GM11168 (cell line): ENCODE measurements around the gene TFAP2B.

Experiments
- in situ Hi-C: fragments of 300-500 bp; cut with MboI; formaldehyde crosslinking; loops from one replicate; pipeline ENCODE4 v1.12.0; 2022; ENCODE audit warnings: low sequenced_read_pairs; ENCODE audit not compliant: unreplicated experiment

The TFAP2B gene

DNA sequence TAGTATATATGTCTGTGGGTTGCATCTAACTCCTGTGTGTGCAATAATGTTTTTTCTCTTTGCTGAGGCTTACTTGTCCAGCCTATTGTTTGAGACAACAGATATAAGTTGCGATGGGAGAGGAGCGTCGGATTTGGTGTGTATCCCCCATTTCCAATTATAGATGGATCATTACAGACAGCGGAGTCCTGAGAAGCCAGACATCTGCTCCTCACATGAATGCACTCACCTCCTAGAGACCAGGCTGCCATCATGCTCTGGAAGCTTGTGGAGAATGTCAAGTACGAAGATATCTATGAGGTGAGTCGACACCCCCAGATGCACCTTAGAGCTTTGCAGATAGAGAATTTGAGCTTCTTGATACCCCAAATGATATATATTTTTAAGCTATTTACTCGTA, at the start of gene TFAP2B:
TFAP2B (plus strand) TSS at position 199 of the 400 bp plus-strand sequence; CDS start at position 220, 21 bp downstream.
- in situ Hi-C loops = loop anchor here (25.0 kb wide), 1 partner anchor 544 kb away; no protein-coding TSS in a partner anchor

DNA sequence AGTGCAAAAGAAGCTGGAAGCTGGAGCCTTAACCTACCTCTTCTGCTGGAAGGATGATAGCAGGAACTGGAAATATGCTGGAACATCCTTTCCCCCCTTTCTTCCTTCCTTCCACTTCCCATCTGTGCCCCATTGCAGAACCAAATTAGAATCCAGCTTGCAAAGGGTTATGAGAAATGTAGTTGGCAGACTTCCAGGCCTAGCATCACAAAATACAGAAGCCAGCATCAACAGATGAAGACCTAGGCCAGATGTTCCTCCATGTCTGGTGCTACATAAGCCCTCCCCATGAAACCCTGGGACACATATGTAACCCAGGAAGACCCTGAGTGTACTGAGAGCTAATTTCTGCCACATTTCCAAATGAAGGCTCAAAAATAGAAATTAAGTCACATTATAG, 40.0 kb upstream of the TFAP2B start:
- in situ Hi-C loops = no loop called here

DNA sequence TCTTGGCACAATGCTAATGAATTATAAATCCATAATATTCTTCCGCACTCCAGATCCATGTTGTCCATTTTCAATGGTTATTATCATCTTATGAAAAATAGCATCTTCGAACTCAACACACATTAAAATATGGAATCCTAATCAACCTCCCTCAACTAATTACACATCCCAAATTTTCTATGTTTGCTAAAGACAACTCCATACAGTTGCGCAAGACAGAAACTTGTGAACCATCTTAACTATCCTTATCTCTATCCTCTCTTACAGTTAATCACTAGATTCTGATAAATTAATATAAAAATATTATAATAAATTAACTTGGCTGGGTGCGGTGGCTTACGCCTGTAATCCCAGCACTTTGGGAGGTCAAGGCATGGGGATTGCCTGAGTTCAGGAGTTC, 38.3 kb upstream of the TFAP2B start:
- in situ Hi-C loops = no loop called here

- in situ Hi-C loops = no loop called here
These were observed 32.8 kb upstream of the TFAP2B start for GRCh38 chr6:50785921-50786320.

DNA sequence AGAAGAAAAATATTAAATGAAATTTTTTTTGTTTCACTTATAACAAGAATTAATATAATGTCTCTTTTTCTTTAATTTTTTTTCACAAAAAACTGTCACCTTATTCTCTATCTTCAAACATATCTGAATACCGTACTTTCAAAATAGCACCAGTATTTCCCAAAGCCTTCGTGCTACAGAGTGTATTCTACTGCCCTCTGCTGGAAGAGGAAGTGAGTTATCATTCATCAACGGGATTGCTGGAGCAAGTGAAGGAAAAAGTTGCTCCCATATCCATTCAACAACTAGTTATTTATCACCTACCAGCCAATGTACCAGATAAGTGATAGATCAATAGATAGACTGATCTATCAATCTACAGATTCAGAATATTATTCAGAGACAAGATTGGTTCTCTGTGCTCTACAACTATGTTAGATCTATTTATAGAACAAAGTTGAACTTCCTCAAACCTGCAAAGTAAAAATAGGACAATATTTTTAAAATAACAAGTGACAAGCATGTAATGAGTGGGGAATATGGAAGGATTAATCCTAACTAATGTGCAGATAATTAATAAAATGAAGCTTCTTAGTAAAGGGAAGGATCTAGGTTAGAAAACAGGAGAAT, 26.7 kb upstream of the TFAP2B start:
- in situ Hi-C loops = no loop called here

DNA sequence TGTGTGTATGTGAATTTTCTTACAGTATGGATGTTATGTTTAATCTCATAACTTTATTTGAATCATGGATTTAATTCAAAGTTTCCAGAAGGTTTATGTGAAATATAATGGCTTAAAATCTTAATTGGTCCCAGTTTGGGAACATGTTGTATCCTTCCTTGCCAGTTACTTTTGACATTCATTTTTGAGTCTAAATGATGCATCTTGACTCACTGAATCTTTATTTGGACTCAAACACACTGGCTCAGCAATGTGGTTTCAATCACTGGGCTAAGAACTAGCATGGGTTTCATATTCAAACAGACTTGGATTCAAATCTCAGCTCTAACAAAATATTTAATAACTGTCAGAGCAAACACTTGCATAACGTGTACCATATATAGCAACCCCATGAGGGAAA, 25.9 kb upstream of the TFAP2B start:
- in situ Hi-C loops = no loop called here

- in situ Hi-C loops = no loop called here
These were observed 23.1 kb upstream of the TFAP2B start for GRCh38 chr6:50795574-50795973.

- in situ Hi-C loops = loop anchor here (25.0 kb wide), 1 partner anchor 558 kb away; no protein-coding TSS in a partner anchor
These were observed 14.4 kb upstream of the TFAP2B start for GRCh38 chr6:50804283-50804682.

DNA sequence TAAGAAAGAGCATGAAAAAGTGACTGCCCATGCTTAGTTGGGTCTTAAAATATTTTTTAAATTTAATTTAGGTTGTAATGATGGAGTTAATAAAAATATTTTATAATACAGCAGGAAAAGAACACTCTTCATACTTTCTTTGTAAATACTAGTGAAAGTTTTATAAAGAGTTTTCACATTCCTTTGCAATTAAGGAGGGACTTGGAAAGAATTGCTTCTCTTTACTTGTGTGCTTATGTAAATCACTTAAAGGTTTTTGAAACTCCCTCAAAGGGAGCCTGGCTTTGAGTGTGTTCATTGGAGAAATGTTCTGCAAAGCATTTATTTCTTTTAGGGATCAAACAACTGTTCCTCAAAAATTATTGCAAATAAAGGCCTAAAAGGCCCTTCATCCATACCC, 11.6 kb upstream of the TFAP2B start:
- in situ Hi-C loops = loop anchor here (25.0 kb wide), 1 partner anchor 555 kb away; no protein-coding TSS in a partner anchor

GRCh38 chr6:50815436-50816114, 3.1 kb upstream of the TFAP2B start:
- in situ Hi-C loops = loop anchor here (25.0 kb wide), 1 partner anchor 547 kb away; no protein-coding TSS in a partner anchor

GRCh38 chr6:50816115-50816675, 2.5 kb upstream of the TFAP2B start:
- in situ Hi-C loops = loop anchor here (25.0 kb wide), 1 partner anchor 546 kb away; no protein-coding TSS in a partner anchor

GRCh38 chr6:50816947-50817645, 1.6 kb upstream of the TFAP2B start:
- in situ Hi-C loops = loop anchor here (25.0 kb wide), 1 partner anchor 545 kb away; no protein-coding TSS in a partner anchor

DNA sequence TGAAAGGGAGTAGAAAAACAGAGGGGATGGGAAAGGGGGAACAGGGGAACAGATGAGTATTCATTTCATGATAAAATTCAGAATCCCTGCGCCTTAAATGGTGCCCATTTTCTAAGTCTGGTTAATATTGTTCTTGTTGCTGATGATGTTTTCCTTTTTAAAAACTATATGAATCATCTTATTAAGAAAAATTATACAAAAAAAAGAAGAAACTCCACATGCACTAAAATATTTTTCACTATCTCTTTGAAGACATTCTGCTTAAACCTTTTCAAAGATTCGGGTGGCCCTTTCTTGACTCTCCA, 1.1 kb upstream of the TFAP2B start:
- in situ Hi-C loops = loop anchor here (25.0 kb wide), 1 partner anchor 545 kb away; no protein-coding TSS in a partner anchor

GRCh38 chr6:50818020-50818419, 651 bp upstream of the TFAP2B start:
- in situ Hi-C loops = loop anchor here (25.0 kb wide), 1 partner anchor 544 kb away; no protein-coding TSS in a partner anchor

DNA sequence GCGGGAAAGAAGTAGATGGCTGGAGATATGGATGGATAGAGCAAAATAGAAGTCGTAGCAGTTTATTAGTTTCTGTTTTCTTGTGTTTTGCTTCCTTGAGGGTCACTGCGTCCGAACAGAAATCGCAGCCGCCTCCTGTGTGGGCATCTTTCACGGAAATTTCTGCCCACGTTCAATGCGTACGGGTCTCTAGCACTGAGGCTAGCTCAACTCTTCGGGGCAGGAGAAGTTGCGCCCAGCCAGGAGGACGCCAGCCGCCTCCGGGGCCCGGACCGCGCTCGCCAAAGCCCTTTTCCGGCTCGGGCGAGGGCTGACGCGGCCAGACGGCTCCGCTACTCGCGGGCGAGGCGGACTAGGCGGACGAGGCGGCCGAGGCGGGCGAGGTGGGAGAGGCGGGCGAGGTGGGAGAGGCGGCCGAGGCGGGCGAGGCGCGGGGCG, 814 bp downstream of the TFAP2B start:
- in situ Hi-C loops = loop anchor here (25.0 kb wide), 1 partner anchor 543 kb away; no protein-coding TSS in a partner anchor

- in situ Hi-C loops = loop anchor here (25.0 kb wide), 1 partner anchor 542 kb away; no protein-coding TSS in a partner anchor
These were observed 1.5 kb downstream of the TFAP2B start for GRCh38 chr6:50819904-50820868.

- in situ Hi-C loops = loop anchor here (25.0 kb wide), 1 partner anchor 541 kb away; no protein-coding TSS in a partner anchor
These were observed 2.2 kb downstream of the TFAP2B start for GRCh38 chr6:50820869-50821264.

- in situ Hi-C loops = loop anchor here (25.0 kb wide), 1 partner anchor 541 kb away; no protein-coding TSS in a partner anchor
These were observed 2.9 kb downstream of the TFAP2B start for GRCh38 chr6:50821441-50822077.

DNA sequence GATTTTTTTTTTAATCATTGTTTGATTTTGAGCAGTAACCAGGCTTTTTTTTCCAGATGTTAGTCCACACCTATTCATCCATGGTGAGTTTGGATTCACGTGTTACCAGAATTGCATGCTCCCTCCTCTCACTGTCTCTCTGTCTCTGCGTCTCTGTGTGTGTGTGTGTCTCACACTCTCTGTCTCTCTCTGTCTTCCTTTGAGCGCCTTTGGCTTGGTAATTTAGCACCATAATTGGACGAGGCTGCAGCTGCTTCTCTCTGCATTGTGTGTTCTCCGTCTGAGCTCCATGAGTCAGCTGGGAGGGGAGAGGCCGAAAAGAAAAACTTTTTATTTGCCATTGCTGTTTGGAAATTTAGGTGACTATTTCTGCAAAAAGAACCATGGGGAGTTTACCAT, 3.4 kb downstream of the TFAP2B start:
- in situ Hi-C loops = loop anchor here (25.0 kb wide), 1 partner anchor 540 kb away; no protein-coding TSS in a partner anchor
